Ishikawa (cell line): ENCODE results near the gene CAPN5.

Source experiments
- CEBPB ChIP-seq: IDR thresholded peaks from 2 replicates; pipeline ENCODE4 v1.6.1; 2012
- CREB1 ChIP-seq: IDR thresholded peaks from 2 replicates; pipeline ENCODE4 v1.6.1; 2012; ENCODE audit warnings: low read depth
- EGR1 ChIP-seq: IDR thresholded peaks from 2 replicates; pipeline ENCODE4 v1.6.1; 2012
- EP300 ChIP-seq: IDR thresholded peaks from 2 replicates; pipeline ENCODE4 v1.6.1; 2012; ENCODE audit warnings: borderline replicate concordance
- FOXM1 ChIP-seq: IDR thresholded peaks from 2 replicates; pipeline ENCODE4 v1.6.1; 2012; ENCODE audit warnings: low read depth, borderline replicate concordance
- MAX ChIP-seq: IDR thresholded peaks from 2 replicates; pipeline ENCODE4 v1.6.1; 2012
- NFIC ChIP-seq: IDR thresholded peaks from 2 replicates; pipeline ENCODE4 v1.6.1; 2012
- RAD21 ChIP-seq: IDR thresholded peaks from 2 replicates; pipeline ENCODE4 v1.6.1; 2012; ENCODE audit warnings: low read depth
- REST ChIP-seq: IDR thresholded peaks from 2 replicates; pipeline ENCODE4 v1.6.1; 2012; ENCODE audit warnings: low read depth, mild to moderate bottlenecking
- TAF1 ChIP-seq: IDR thresholded peaks from 2 replicates; pipeline ENCODE4 v1.6.1; 2012; ENCODE audit warnings: low read depth, mild to moderate bottlenecking
- TCF12 ChIP-seq: IDR thresholded peaks from 2 replicates; pipeline ENCODE4 v1.6.1; 2012; ENCODE audit warnings: low read depth
- TEAD4 ChIP-seq: IDR thresholded peaks from 2 replicates; pipeline ENCODE4 v1.6.1; 2012
- USF1 ChIP-seq: IDR thresholded peaks from 2 replicates; pipeline ENCODE4 v1.6.1; 2012
- ZBTB7A ChIP-seq: IDR thresholded peaks from 2 replicates; pipeline ENCODE4 v1.6.1; 2012; ENCODE audit warnings: low read depth

- TF ChIP-seq EGR1 (no peak), TCF12 (no peak), RAD21 (no peak), CEBPB (no peak), TEAD4 (no peak), NFIC (no peak), EP300 (no peak), MAX (no peak), CREB1 (no peak), TAF1 (no peak), ZBTB7A (no peak), REST (no peak), USF1 (no peak), FOXM1 (no peak)
Measured at GRCh38 chr11:77125695-77126094, 58.9 kb downstream of the CAPN5 start.
